HG03354 (cell line): Measurements from ENCODE around the gene CLCN3.
"Not testable (repeated sequence)": the region's sequence is repeated elsewhere in the genome, so short reads cannot be mapped to it uniquely, and the experiment has no call there.

Experiments used
- ATAC-seq: cut with Tn5 transposase; IDR thresholded peaks from one replicate; pipeline ENCODE4 v1.9.1; 2021; ENCODE audit warnings: mild to moderate bottlenecking; ENCODE audit not compliant: unreplicated experiment, poor library complexity, severe bottlenecking

Gene CLCN3

DNA sequence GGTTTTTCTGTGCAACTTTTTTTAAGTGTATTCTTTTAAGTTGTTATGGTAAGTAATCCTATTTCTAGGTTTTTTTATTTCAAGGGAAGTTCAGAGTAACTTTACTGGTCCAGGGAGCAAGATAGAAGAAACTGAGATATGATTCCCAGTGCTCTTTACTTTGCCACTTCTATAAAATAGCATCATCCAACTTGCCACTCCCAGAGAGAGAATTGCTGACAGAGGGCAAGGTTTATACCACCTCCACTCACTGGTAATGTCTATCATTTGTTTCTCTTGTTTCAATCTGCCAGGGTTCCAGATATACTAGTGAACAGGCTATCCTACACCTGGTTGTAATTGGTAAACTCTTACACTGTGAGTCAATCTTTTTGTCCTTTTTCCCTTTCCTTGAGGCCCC lies 3.5 kb upstream of the CLCN3 start:
- ATAC-seq: no peak

DNA sequence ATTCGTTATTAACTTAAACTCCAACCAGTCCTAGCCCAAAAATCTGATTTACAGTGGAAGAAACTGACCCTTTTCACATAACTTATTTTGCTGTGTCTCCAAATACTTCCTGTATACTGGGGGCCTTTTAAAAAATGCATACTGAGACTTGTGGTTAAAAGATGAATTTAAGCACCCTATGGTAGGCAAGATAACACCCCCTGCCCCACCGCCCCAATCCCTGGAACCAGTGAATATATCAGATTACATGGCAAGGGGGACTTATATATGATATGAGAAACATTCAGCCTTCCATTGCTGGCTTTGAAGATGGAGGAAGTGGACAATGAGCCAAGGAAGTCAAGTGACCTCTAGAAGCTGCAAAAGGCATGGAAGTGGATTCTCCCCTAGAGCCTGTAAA lies 3.1 kb upstream of the CLCN3 start:
- no peak for ATAC-seq

DNA sequence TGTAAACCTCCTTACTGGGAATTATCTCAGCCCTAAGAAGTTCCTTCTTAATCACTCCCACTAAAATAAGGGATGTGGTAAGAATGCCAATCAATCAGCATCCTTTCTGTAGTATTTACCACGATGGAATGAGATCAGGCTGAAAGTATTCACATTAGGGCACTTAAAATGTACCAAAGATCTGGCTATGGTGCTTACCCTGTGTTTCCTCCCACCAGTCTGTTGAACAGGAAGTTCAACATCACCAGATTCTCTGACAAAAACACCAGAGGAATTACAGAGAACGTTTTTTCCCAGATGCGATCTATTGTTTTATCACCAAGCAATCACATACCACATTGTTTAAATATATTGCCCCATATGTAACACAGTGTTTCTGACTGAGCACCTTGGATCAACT lies 2.1 kb upstream of the CLCN3 start:
- ATAC-seq: no peak

DNA sequence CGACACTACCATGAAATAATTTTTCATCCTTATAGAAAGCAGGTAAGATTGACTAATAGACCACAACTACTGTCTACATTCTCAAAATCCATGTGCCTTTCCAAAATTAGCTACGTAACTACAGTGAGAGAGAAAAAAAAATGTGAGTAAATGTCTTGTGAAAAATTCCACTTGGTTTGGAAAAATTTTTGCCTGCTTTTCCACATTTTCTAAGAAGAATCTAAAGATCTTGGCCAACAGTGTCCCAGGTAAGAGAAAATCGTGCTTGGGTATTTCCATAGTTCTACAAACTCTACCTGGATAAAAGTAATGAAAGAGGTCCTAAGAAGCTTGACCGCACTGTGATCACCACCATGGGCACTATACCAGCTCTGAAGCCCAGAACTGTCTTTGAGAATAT lies 1.4 kb upstream of the CLCN3 start:
- no peak for ATAC-seq

DNA sequence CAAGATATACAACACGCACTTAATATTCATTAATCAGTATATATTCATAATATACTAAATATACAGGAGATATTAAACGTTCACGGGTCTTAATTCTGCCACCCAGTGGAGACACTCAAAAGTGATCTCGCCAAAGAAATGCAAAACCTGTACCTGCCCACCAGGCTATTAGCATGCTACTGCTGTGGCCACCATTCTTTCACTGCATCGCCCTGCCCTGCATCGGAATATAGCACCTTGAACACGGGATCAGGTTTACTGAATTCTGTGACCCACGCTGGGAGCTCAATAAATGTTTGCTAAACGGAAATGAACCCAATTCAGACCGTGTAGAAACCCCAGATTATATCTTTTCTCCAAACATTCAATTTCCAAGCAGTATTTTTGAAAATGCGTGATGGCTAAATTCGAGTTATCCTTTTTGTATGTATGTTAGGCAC lies 840 bp upstream of the CLCN3 start:
- peak; percentile 54 for ATAC-seq

DNA sequence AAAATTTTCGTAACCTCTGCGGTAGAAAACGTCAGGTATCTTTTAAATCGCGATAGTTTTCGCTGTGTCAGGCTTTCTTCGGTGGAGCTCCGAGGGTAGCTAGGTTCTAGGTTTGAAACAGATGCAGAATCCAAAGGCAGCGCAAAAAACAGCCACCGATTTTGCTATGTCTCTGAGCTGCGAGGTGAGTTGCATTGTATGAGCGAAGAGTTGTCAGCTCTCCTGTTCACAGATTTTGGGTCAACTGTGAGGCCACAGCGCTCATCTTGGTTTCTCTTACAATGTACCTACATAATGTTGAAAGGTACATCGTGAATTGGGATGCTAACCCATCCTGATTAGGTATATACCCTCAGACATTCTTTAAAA lies 486 bp downstream of the CLCN3 start:
- no peak for ATAC-seq

DNA sequence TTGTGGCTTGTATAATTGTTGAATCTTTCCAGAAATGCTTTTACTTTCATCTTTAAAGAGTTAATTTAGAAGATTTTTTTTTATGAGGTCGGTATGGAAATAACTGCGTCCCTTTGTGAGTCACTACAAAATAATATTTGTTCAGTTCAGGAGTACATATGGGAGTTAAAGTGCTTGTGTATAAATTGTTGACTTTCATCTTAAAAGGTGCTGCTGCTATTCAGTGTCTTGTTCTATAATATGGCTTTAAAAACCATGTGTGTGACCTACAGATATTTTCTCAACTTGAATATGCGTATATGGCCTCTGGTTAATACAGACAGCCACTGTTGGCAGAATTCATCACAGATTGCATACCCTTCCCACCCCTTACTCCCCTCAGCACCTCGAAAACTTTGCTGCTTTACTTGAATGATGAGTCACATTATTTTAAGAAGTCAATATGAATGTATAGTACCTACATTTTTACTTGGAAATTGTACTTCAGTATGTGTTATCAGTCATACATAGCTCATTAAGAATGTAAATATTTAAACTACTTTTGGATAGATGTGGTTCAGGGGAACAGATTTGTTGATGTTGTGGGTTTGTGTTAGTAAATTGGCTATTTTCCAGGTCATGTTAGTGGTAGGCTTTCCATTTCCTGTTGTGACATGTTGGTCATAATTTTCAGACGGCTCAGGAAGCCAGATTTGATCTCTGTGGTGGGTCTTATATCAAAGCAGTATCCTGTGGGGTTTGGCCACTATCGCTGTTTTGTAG lies 1.5 kb downstream of the CLCN3 start:
- peak; percentile 9 for ATAC-seq

DNA sequence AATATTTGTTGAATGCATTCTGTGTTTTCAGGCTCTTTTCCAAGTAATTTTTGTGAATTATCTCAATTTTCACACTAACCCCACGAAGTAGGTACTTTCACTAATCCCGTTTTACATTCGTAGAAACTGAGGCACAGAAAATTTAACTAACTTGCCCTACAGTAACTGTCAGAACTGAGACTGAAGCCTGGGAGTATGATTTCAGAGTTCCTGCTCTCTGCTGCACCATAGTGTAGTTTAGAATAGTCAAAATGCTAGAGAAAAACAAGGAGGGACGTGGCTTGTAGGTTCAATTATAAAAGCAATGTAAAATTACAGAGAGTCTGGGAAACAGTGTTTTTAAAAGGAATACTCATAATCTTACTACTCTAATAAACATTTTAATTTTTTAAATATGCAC lies 2.2 kb downstream of the CLCN3 start:
- ATAC-seq: no peak

DNA sequence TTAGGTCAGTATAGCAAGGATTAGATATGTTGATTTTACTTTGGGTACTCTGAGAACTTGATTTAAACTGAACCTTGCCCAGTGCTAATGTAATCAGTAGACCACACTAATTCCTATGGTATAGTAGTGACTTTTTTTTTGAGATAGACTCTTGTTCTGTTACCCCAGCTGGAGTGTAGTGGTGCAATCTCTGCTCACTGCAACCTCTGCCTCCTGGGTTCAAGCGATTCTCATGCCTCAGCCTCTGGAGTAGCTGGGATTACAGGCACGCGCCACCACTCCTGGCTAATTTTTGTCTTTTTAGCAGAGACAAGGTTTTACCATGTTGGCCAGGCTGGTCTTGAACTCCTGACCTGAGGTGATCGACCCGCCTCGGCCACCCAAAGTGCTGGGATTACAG lies 3.6 kb downstream of the CLCN3 start:
- ATAC-seq: not testable (repeated sequence)

DNA sequence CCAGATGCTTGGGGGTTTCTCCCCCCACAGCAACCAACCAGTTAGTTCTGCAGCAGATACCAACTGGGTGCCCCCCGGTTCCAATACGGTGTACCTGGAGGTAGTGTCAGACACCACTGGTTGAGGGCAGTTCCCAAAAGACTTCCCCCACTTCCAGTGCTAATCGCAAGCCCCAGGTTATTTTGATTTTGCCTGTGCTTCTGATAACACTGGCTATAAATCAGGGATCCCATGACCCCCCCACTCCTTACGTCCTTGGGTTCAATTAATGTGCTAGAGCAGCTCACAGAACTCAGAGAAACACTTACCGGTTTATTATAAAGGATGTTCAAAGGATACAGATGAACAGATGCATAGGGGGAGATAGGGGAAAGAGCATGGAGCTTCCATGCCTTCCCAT lies 5.5 kb downstream of the CLCN3 start:
- ATAC-seq: no peak

DNA sequence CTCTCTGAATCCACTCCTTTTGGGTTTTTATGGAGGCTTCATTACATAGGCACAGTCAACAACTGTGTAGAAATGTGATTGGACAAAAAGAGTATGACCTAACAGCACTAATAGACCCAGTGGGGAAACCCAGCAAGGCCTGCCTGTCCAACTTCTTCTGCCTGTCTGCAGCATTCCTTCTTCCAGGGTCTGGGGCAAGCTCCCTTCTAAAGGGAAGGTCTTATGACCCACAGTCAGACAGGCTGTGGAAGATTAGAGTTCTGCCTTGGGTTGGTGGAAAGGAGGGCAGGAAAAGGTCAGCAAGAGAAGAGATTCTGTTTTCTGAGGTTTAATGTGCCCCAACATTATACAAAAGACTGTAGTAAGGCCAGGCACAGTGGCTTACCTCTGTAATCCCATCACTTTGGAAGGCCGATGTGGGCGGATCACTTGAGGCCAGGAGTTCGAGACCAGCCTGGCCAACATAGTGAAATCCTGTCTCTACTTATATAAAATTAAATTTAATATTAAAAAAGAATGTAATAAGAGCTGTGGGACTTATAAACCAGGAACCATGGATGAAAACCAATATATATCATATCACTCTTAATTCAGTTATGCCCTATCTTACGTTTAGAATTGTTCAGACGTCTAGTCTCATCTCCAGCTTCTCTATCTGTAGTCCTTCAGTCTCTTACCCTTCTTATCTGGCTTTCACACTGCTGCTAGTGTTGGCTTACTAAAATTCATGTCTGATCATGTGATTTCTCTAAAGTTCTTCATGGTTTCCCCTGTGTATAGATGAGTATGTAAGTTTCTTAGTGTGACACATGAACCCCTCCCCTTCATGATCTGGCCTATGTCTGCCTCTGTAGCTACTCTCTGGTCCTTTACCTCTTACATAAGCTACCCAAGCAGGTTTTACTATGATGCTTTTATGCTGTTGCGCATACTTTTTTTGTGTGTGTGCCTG lies 6.2 kb downstream of the CLCN3 start:
- ATAC-seq: peak; percentile 61

DNA sequence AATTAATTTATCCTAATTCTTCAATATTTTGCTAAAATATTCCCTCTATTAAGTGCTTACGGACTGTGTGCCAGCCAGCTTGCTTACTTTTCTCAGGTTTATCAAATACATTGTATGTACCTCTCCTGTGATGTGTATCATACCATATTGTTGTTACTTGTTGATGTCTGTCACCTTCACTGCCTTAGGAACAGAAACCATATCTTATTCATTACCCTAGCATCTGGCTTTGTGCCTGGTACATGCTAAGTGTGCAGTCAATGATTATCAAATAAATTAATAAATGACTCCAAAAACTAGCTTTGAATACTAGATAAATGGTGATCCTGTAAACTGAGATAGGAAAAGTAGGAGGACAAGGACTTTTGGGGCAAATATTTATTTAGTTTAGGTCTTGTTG lies 6.9 kb downstream of the CLCN3 start:
- ATAC-seq: peak; percentile 92

DNA sequence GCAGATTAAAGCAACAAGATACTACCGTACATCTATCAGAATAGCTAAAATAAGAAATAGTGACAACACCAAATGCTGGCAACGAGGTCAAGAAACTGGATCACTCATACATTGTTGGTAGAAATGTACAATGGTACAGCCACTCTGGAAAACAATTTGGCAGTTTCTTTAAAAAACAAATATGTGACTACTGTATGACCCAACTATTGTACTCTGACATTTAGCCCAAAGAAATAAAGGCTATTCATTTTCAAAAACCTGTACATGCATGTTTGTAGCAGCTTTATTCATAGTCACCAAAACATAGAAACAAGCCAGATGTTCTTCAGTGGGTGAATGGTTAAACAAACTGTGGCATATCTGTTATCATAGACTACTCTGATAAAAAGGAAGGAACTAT lies 8.2 kb downstream of the CLCN3 start:
- ATAC-seq: no peak

DNA sequence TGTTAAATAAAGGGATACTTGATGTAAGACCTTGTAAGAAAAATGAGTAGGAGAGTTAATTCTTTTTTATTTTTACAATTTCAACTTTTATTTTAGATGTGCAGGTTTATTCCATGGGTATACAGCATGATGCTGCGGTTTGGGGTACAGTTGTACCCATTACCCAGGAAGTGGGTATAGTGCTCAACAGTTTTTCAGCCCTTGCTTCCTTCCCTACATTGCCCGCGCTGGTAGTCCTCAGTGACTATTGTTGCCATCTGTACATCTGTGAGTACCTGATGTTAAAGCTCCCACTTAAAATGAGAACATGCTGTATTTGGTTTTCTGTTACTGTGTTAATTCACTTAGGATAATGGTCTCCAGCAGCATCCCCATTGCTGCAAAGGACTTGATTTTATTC lies 9.7 kb downstream of the CLCN3 start:
- no peak for ATAC-seq

DNA sequence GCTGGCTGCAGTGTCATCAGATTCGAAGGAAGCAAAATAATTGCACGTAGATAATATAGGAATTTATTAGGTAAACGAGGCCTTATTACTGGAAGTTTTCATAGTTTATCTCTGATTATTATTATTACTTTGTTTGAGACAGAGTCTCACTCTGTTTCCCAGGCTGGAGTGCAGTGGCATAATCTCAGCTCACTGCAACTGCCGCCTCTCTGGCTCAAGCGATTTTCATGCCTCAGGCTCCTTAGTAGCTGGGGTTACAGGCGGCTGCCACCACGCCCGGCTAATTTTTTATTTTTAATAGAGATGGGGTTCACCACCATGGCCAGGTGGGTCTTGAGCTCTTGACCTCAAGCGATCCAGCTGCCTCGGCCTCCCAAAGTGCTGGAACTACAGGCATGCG lies 12.5 kb downstream of the CLCN3 start:
- ATAC-seq: no peak

DNA sequence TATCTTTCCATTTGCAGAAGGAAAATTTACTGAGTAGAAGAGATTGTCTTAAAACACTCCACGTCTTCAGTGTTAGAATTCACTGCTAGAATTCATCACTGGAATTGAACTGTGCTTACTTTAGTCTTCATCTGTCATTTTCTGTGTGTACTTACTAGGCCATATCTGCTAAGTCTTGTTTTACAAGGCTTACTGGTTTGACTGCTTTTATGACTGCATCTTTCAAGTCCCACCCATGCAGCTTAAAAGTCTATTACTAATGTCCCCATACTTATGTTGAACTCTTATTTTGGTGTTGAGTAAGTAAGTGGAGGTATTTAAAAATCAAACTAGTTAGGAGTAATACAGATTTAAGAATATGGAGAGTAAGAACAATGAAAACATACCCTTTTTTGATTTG lies 14.6 kb downstream of the CLCN3 start:
- ATAC-seq: no peak

DNA sequence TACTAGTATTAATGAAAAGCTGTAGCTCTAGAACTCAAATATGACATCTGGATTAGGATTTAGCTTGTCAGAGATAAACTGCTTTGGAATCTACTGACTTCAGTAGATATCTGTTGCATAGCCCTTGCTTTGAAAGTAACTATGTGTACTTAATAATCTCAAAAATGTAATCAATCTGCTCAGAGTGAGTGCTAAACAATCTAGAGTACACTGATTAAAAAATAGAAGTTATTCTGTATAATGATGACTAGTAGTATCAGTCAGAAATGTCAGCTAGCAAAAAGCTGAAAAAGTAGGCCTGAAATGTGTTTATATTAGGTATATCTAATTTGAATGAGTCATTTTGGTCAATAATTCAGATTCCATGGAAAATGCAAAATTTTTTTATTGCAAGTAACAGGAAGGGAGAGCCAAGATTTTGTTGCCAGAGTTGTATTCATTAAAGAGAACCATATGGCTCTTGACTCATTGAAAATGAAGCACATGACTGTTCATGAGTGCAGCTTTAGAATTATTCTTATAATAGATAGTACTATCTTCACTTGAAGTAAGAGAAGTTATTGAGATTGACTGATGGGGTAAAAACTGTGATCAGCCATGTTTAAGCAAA lies 20.0 kb downstream of the CLCN3 start:
- ATAC-seq: no peak

DNA sequence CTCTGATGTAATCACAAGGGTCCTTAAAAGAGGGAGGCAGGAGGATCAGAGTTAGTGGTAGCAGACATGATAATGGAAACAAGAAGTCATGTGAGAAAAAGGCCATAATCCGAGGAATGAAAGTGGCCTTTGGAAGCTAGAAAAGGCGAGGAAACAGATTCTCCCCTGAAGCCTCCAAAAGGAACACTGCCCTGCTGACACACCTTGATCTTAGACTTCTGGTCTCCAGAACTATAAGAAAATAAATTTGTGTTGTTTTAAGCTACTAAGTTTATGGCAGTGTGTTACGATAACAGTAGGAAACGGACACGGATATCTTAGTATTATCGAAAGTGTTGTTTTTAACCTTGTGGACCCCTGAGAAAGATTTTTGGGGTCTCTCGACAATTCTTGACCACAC lies 24.4 kb downstream of the CLCN3 start:
- ATAC-seq: no peak

DNA sequence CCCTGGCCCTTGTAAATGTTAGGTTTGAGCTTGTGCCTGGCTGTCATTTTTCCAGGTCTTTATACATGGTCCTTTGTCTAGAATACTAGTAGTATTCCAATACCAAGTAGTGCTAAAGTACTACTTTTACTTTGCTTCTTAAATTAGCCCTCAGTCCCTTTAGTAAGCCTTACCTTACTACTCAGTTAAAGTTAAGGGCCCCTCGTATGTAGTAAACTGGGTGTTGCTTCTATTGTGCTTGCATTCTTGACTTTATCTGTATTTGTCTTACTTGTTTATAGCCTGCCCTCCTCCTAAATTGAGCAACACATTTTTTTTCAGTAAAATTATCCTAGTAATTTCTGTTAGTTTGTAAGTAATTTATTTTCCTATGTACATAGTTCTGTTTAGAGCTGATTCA lies 25.2 kb downstream of the CLCN3 start:
- no peak for ATAC-seq

DNA sequence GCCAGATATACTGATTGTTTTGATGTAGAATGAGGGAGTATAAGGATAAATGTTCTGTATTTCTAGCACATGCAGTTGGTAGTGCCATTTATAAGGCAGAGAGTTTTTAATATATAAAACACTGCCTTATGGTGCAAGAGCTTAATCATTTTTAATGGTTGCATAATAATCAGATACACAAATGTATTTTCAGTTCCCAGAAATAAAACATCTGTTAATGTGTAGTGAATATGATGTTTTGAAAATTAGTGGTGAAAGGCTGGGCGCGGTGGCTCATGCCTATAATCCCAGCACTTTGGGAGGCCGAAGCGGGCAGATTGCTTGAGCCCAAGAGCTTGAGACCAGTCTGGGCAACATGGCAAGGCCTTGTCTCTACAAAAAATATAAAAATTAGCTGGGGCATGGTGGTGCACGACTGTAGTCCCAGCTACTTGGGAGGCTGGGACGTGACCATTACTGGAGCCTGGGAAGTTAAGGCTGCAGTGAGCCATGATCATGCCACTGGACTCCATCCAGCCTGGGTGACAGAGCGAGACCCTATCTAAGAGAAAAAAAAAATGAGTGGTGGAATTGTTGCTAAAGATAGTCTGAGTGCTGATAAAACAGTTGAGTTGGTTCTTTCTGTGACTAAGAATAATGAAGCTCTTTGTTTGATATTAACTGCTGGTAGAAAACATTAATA lies 29.3 kb downstream of the CLCN3 start:
- no peak for ATAC-seq
